GM12864 (cell line): ENCODE measurements around the gene SLC39A8.

ENCODE experiments used
- DNase-seq: peaks from one replicate; pipeline ENCODE4 v3.0.0-alpha.2; 2011; ENCODE audit warnings: low read depth
- H3K4me3 ChIP-seq: 2 replicates; pipeline ENCODE4 v1.5.1; 2011; ENCODE audit warnings: mild to moderate bottlenecking, low read depth, low read length, control low read depth
- TF ChIP-seq, protein P1 (sequence below): IDR thresholded peaks from 2 replicates; pipeline ENCODE4 v1.5.1; 2011; ENCODE audit warnings: low read depth, mild to moderate bottlenecking, moderate library complexity, low read length, control low read depth, inconsistent platforms; ENCODE audit errors: missing control alignments

Gene SLC39A8

DNA sequence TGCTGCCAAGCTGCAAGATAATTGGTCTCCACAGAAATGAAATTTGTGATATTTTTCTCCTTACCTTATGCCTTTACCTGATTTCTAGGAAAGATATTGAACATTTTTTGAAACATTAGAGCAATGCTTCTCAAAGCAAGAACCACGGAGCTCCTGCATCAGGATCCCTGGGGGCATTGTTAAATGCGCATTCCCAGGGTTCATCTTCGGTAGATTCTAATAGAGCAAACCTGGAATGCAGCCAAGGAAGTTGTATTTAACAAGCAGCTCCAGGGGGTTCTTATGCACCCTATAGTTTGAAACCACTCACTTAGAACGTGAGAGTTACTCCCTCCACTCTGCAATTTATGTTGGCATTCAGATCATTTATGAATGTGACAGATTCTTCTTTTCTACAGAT lies 126.2 kb downstream of the SLC39A8 start:
- DNase-seq: no peak
- no peak overlapping the region for H3K4me3 ChIP-seq
- TF ChIP-seq, protein P1, sequence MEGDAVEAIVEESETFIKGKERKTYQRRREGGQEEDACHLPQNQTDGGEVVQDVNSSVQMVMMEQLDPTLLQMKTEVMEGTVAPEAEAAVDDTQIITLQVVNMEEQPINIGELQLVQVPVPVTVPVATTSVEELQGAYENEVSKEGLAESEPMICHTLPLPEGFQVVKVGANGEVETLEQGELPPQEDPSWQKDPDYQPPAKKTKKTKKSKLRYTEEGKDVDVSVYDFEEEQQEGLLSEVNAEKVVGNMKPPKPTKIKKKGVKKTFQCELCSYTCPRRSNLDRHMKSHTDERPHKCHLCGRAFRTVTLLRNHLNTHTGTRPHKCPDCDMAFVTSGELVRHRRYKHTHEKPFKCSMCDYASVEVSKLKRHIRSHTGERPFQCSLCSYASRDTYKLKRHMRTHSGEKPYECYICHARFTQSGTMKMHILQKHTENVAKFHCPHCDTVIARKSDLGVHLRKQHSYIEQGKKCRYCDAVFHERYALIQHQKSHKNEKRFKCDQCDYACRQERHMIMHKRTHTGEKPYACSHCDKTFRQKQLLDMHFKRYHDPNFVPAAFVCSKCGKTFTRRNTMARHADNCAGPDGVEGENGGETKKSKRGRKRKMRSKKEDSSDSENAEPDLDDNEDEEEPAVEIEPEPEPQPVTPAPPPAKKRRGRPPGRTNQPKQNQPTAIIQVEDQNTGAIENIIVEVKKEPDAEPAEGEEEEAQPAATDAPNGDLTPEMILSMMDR: no peak

DNA sequence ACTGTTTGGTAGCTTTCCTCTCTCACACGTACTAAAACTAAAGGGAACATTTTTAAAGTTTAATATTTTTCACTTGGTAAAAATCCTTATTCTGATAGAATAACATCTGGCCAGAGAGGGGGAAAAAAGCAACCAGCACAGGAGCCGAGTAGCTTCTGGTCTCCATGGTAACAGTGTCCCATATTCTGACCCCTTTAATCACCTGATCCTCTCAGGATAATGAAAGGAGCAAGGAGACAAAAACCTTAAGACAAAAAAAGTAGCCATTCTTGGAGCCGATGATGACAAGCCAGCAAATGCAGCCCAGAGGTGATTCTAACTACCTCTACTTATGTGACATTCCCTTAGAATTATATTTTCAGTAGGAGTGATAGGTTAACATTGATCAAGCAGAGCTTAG lies 126.6 kb downstream of the SLC39A8 start:
- DNase-seq: no peak
- H3K4me3 ChIP-seq: no peak overlapping the region
- TF ChIP-seq, protein P1: no peak

DNA sequence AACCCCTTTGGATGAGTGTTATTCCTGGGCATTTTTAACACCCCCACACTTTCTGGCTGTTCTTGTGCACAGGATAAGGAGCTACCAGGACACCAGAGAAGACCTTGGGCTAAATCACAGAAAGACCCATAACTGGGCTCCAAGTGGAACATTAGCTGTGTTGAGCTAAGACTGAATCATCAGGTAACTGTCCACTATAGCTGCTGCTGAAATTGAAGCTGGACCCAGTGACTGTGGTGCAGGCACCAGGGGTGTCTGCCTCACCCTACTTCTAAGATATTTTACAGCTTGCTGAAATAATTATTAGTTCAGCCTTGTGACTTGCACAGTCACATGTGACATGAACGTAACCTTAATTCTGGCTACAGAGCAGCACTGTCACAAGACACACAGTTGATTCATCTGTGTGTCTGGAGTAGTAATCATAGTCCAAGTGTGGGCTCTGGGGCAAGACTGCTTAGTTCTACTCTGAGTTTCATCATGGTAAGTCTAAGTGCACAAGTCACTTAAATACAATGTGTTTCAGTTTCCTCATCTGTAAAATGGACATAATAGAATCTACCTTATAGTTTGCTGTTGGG lies 127.4 kb downstream of the SLC39A8 start:
- DNase-seq: no peak
- TF ChIP-seq, protein P1: no peak
- H3K4me3 ChIP-seq: no peak overlapping the region

DNA sequence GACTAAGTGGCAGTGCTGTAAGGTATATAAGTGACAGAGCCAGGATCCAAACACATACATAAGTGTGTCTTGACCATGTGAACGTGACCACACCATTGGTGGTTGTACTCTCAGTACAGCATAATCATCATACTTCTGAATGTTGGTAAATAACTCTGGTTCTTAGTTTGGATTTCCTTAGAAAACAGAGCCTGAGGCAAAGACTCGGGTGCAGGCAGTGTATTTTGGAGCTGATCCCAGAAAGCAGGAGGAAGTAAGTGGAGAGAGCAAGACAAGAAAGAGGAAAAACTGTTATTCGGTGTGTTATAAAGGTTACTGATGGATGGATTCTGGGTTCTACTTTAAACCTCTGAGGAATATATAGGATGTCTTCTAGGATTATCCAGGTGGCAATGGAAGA lies 127.9 kb downstream of the SLC39A8 start:
- H3K4me3 ChIP-seq: no peak overlapping the region
- DNase-seq: no peak
- TF ChIP-seq, protein P1: no peak

DNA sequence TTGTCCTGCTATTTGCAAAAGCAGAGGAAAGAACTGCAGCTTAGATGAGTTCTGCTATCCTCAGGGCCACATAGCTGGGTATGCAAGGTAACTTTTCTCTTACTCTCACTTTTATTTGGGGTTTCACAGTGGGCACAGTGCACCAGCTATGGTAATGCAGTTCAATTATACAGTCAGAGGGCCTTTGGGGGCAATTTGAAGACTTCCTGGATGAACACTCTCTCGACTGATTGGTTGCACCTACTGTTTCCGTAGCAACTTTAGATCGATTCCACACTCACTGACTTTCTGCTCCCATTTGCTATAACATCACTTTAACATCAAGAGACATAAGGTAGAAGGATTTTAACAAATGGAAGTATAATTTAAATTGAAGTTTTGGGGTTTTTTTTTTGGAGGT lies 128.6 kb downstream of the SLC39A8 start:
- no peak for DNase-seq
- H3K4me3 ChIP-seq: no peak overlapping the region
- TF ChIP-seq, protein P1: no peak

DNA sequence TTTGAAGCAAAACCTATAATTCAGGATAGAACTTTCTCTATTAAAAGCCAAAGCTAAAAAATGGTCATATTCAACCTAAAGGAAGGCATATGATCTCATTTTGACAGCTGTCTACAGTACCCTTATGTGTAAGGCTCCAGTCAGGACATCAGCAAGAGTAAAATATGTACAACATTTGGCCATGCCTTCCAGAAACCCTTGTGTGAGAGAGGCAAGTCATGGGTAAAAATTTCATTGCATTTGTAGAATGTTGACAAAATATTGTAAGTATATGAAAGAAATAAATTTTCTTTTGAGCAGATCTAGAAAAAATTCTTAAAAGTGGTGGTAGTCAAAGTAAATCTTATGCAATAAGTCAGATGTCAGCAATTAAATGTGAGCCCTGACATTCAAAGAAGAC lies 132.3 kb downstream of the SLC39A8 start:
- DNase-seq: no peak
- H3K4me3 ChIP-seq: no peak overlapping the region
- TF ChIP-seq, protein P1: no peak
